GM13976 (cell line): Measurements from ENCODE around the gene SLC19A1.

Source experiments
- DNase-seq: peaks from one replicate; pipeline ENCODE4 v3.0.0; 2012; ENCODE audit warnings: low spot score
- in situ Hi-C: fragments of 300-500 bp; cut with MboI; formaldehyde crosslinking; loops from one replicate; pipeline ENCODE4 v1.12.0; 2022; ENCODE audit warnings: low sequenced_read_pairs, mixed read lengths, inconsistent platforms; ENCODE audit not compliant: unreplicated experiment
- TF ChIP-seq, protein P1 (sequence below): IDR thresholded peaks from 2 replicates; pipeline ENCODE4 v1.5.1; 2012; ENCODE audit warnings: borderline replicate concordance, mild to moderate bottlenecking; ENCODE audit not compliant: insufficient read depth; ENCODE audit errors: extremely low read depth, missing control alignments, control extremely low read depth

The SLC19A1 gene

DNA sequence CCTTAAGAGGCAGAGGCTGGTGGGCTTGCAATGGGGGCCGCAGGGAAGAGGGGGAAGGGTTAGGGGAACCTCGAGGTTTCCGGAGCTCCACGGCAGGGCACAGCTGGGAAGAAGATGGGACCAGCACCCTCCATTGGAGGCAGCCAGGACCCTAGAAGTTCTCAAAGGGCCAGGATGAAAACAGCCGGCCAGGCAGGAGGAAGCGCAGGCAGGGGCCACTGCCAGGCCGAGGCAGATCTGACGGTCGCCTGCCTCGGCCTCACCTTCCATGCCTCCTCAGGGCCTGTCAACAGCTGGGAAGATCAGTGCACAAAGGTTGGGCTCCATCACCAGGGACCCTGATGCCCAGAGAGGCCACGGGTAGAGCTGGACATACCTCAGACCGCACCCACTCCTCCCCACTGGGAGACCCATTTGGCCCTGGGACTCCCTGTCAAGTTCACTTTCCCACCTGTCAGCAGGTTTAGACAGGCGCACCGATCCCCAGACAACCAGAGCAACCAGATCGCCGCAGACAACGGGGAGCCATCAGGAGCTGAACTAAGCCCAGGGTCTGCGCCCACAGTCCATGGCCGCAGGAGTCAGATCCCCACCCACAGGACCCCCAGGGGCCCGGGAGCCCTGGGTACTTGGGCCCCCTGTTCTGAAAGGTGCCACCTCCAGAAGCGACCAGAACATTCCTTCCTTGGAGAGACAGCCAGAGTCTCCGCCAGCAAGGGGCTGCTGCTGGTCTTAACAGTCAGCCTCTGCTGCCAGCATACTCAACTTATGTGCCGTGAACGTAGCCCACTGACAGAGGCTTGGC, 2.2 kb downstream of the SLC19A1 start:
- in situ Hi-C loops: no loop called here
- no peak for DNase-seq
- TF ChIP-seq, protein P1, sequence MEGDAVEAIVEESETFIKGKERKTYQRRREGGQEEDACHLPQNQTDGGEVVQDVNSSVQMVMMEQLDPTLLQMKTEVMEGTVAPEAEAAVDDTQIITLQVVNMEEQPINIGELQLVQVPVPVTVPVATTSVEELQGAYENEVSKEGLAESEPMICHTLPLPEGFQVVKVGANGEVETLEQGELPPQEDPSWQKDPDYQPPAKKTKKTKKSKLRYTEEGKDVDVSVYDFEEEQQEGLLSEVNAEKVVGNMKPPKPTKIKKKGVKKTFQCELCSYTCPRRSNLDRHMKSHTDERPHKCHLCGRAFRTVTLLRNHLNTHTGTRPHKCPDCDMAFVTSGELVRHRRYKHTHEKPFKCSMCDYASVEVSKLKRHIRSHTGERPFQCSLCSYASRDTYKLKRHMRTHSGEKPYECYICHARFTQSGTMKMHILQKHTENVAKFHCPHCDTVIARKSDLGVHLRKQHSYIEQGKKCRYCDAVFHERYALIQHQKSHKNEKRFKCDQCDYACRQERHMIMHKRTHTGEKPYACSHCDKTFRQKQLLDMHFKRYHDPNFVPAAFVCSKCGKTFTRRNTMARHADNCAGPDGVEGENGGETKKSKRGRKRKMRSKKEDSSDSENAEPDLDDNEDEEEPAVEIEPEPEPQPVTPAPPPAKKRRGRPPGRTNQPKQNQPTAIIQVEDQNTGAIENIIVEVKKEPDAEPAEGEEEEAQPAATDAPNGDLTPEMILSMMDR: no peak

DNA sequence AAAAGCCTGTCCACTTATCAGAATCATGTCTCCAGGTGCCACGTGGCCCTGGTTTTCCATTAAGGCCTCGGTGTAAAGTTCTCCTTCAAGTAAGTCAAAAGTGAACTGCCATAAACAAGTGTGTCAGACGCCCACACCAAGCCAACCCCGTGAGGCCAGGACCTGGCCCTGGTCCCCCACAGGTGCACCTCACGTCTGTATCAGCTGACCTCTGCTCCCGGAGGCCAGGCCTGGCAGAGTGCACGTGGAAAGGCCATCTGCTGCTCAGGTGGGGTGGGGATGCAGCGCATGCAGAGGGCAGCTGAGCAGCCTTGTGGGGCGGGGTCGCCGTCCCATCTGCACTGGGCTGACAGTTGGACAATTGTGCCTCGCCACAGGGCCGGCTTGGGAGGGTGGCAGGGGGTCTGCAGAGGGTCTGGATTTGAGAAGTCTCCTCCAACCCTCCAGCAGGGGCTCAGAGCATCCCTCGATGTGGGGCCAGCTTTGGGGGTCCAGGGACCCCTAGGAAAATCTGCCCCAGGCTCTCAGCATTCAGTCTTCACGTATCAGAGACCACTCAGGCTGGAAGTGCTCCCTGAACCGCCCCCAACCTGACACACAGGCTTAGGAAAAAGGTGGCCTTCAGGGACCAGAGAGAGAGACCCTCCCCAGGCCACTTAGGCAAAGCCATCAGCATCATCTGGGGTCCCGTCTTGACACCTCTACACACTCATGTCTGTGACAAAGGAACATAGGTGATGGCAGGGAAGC, 3.0 kb downstream of the SLC19A1 start:
- no peak for DNase-seq
- in situ Hi-C loops: no loop called here
- TF ChIP-seq, protein P1: no peak

DNA sequence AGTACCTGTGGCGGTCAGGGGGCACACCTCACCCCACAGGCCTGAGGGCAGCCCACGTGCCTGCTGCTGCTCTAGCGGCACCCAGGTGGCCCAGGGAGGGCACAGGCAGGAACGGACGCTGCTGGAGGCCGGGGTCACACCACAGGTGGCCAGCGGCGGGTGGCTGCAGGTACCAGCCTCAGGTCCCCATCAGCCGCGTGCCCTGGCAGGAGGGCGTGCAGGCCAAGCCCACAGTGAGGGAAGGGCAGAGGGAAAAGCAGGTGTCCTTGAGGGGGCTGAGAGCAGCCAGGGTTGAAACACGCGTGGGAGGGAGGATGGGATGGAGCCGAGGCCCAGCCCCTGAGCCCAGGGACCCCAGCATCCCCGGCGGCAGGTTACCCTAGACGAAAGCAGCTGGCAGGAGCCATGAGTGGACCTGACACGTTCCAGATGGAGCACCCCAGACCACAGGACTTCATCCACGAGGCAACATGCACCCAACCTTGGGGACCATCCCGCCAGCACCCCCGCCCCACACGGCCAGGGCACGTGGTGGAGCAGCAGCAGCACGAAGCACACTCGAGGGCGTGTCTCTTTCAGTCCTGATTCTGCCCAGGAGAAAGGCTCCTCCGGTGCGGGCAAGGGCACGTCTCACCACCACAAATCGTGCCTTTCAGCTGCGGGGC, 3.7 kb downstream of the SLC19A1 start:
- in situ Hi-C loops: no loop called here
- no peak for DNase-seq
- TF ChIP-seq, protein P1: no peak

DNA sequence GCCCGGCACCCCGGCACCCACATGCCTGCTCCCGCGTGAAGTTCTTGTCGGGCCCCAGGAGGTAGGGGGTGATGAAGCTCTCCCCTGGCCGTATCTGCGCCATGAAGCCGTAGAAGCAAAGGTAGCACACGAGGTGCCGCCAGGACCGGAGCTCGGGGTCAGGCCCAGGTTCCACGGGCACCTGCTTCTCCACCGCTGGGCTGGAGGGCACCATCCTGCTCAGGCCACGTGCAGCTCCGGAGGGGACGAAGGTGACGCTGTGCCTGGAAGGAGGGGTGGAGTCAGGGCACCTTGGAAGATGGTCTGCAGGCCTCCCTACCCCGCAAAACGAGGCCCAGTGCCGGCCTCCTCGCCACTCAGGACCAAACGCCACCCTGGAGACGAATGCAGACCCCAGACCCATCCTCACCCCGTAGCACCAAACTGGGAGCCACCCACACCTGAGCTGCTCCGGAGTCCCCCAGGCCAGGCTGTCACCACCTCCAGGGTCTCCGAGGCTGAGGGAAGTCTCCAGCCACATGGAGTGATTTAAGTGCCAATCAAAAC, 4.4 kb downstream of the SLC19A1 start:
- TF ChIP-seq, protein P1: no peak
- in situ Hi-C loops: no loop called here
- DNase-seq: no peak

DNA sequence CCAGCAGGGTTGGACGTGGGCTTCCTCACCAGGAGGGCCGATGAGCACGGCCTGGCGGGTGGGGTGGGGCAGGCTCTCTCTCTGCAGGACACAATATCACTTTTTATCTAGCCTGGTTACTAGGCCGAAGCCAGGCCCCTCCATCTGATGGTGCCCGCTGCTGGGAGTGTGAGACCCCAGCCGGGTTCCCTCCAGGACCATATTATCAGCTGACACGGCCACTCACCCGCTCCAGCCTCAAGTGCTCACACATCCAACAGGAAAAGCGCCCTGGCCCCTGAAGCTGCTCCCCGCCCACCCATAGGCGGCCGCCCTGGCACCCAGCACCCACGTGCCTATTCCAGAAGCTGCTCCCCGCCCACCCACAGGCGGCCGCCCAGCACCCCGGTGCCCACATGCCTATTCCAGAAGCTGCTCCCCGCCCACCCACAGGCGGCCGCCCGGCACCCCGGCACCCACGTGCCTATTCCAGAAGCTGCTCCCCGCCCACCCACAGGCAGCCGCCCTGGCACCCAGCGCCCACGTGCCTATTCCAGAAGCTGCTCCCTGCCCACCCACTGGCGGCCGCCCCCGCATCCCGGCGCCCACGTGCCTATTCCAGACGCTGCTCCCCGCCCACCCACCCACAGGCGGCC, 5.0 kb downstream of the SLC19A1 start:
- DNase-seq: no peak
- in situ Hi-C loops: no loop called here
- TF ChIP-seq, protein P1: no peak
